Activated CD8-positive, alpha-beta memory T cell treated with anti-CD3 and anti-CD28 coated beads, Interleukin-2, amount 50 U/mL, for 1 hour (primary cell): ENCODE results near the gene TUBA4A.
"Not testable (repeated sequence)": the region's sequence is repeated elsewhere in the genome, so short reads cannot be mapped to it uniquely, and the experiment has no call there.

ENCODE experiments used
- DNase-seq: peaks from one replicate; pipeline ENCODE4 v3.0.0-alpha.2; 2020; ENCODE audit errors: extremely low read depth

TUBA4A gene

DNA sequence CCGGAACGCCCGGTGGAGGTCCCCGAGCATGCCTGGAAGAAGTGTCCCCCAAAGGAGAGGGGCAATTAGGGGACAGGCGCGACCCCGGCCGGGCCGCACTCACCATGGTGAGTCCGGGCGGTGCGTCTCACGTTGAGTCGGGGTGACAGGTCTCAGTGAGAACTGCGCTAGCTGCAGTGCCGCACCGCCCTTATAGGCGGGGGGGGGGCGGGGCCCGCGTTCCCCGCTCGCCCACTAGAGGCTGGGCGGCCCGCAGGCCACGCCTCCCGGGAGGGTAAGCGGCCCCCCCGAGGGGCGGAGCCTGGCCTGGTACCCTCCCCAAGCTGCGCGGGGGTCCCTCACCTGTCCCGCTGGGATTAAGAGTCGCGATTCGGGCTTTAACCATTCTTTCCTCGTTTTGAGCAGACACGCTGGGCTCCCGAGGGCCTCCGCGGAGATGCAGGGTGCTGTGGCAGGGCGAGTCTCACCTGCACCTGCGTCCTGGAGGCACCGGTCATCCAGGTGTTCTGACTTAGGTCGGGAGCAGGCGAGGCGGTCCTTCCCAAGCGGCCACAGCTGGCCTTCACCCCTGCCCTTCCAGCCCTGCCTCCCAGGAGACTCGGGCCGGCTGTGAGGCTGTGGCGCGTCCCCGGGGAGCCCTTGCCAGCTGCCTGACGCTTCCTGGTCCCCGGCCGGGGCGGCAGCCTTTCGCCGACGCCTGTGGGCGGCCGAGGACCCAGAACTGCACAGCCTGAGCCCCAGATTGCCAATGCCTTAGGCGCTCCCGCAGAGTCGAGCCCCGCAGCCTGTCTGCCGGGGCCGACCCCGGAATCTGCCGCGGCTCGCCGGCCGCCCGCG lies at the start of gene TUBA4A:
TSS of gene TUBA4A (minus strand) at position 166 of the 837 bp plus-strand sequence. CDS start at position 106, 60 bp downstream.
- peak; percentile 73 for DNase-seq

DNA sequence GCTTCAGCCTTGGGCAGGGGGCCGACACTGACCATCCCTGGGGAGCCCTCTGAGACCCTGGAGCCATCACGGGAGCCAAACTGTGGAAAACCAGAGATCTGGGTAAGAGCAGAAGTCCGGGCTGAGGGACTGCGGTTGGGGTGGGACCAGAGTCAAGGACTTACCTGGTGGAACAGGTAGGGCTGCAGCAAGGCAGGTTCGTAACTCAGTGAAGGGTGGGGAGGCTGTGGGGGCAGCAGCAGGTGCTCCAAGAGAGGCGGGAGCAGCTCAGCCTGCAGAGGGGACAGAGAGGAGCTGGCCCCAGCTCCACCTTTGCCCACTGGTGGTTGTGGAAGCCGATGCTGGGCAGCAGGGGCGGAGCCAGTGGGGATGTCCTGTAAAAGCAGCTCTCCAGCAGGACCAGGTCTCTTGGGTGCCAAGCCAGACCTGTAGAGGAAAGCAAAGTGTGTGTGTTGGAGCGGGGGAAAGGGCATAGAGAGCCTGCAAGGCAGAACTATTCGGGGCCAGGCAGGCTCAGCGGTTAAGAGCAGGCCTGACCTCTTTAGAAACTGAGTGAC lies 48.8 kb upstream of the TUBA4A start:
- no peak for DNase-seq

DNA sequence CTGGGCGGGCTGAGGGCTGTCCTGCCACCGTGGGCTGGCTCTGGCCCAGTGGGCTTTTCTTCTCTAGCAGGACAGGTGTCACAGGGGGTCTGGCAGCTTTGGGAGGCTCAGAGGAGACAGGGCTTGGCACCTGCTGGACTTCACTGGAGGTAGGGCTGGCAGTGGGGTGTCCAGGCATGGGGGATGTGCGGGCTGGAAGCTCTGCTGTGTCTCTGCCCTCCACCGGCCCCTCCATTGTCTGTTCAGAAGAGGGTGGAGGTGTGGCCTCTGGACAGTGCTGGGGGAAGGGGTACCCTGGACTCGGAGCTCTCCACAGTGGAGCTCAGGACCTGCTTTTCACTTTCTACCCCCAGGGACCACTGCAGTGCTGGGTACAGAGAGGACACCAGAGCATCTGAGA lies 46.3 kb upstream of the TUBA4A start:
- no peak for DNase-seq

DNA sequence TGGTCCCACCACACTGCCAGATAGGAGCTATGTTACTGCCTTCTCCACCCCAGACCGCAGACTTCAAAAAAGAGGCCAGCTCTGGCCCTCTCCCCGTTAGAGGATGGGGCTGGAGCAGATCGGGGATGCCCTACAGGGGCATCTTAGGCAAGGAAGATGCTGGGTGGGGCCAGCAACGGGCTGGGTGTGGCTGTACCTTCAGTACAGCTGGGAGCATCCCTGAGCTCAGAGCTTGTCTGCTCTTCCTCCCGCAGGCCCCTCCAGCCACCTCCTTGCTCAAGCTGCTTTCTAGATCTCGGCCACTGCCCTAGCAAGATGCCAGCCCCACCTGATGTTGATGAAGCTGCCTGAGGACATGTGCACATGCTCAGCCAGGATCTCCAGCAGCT lies 45.6 kb upstream of the TUBA4A start:
- DNase-seq: no peak

DNA sequence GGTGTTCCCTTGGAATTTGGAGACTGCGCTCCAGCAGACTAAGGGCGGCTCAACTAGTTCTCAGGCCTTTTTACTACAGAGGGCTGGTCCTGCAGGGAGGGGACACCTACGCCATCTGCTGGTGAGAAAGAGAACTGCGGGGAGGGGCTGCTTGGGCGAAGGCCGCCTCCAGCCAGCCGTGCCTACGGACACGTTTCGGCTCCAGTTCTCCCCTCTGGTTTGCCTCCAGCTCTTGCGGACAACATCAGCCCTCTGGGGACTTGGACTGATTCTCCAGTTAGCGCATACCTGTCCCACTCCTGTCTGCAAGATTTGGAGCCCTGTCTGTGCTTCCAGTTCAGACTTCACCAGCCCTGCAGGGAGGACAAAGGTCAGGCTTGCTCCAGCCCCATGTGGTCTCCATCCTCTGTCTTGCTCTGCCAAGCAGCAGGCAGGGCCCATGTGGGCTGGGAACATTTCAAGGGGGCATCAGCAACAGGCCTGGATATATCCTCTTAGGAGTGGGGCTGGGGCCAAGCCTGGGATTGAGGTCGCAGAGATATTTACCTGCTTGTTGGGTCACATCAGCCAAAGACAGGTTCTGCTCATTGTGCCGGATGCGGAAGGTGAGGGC lies 45.1 kb upstream of the TUBA4A start:
- DNase-seq: no peak

DNA sequence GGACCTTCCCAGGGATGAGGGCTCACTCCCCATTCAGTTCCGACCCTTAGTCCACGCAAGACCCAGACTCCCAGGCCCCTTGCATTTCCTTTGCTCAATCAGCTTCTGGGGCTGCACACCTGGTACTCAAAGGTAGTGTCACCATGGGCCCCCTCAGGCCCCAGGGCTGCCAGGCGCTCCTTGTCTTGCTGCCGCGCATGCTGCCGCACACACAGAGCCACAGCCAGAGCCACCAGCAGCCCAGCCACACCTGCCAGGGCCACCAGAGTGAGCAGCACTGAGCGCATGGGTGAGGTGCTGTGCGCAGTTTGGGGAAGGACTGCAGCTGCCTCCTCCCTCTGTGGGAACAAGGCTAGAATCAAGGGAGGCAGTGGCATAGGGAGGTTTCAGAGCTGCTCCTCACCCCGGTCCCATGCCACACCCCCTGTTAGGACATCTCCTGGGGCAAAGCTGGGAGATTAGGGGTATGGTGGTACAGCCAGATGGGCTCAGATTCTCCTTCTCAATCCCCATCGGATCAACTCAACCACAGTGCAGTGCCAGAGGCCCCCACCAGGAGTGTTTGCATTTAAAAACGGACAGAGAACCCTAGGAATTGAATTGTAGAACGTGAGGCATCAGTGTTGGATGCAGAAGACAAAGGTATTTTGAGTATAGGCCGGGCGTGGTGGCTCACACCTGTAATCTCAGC lies 44.2 kb upstream of the TUBA4A start:
- DNase-seq: no peak

DNA sequence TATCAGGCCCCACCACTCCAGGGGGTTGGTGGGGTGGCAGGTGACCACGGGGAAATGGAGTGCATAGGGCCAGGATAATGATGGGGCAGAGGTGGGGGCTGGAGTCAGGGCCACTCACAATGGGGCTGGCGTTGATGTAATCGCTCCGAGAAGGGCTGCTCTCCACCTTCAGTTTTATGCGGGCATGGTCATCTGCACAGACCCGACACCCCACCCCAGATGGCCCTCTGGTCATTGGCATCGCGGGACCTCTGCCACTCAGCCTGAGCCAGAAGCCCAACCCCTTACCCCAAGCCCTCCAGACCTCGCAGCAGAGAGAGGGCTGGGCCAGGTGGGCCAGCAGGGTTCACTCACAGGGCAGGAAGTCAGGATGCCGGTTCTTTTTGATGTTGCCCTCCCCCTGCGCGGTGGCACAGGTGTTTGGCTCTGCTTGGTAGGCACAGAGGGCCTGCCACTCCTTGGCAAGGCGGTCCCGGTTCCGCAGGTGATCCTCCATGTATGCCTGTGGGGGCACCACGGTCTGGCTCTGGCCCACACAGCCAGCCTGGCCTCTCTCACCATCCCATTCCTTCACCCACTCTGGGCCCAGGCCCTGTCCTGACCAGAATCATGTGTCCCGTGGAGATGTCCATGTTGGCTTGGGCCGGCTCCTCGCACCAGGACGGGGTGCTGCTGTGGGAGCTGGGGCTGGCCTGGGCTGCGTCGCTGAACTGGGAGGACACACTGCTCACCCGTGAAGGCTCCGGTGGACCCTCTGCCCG lies 43.1 kb upstream of the TUBA4A start:
- no peak for DNase-seq

DNA sequence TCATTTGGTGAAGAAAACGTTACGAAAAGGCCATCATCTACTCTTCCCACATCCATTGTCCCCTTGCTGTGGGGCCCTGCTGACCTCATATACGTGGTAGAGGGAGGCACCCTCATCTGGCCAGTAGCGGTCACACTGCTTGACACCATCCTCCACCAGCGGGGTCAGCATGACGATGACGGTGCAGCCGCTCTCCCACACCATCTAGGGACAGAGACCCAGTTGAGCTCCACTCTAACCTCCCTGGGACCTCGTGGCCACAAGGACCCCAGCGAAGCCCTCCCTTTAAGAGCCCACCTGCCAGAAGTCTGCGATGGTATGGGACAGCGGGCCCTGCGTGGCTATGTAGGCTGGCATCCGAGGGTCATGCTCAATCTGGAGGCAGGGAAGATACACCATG lies 42.4 kb upstream of the TUBA4A start:
- no peak for DNase-seq

DNA sequence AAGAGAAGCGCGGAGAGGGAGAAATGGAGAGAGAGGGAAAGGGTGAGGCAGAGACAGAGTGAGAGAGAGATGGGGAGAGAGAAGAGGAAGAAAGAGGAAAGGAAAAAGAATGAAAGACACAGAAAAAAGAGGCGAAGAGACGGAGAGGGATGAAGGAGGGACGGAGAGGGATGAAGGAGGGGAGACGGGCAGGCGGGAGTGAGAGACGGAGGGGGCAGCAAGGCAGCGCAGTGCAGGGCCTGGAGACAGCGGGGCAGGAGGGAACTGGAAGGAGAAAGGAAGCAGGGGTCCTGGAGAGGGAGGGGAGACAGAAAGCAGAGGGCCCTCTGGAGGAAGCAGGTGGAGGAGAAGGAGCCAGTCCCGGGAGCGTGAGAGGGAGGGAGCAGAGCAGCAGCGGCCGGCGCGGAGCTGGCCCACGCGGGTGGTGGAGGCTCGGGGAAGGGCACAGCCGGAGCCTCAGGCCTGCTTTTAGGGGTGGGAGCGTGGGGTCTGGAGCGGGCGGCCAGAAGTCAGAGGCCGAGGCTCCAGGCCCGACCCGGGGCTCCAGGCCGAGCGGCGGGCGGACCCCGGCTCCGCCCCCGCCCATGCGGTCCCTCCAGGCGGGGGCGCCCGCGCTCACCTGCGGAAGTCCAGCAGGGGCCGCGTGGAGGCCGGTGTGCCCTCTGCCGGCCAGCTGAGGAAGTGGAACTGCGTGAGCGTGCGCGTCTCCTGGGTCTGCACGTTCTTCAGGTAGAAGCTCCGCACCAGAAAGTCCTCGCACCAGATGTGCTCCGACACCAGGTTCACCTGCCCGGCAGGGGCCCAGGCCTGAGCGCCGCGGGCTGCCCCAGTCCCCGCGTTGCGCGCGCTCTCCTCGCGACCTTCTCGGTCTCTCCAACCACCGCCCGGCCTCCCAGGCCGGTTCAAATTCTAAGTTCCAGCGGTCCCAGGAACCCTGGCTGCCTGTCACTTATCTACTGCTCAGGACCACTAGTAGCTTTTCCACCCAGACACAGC lies 40.9 kb upstream of the TUBA4A start:
- DNase-seq: peak; percentile 62

DNA sequence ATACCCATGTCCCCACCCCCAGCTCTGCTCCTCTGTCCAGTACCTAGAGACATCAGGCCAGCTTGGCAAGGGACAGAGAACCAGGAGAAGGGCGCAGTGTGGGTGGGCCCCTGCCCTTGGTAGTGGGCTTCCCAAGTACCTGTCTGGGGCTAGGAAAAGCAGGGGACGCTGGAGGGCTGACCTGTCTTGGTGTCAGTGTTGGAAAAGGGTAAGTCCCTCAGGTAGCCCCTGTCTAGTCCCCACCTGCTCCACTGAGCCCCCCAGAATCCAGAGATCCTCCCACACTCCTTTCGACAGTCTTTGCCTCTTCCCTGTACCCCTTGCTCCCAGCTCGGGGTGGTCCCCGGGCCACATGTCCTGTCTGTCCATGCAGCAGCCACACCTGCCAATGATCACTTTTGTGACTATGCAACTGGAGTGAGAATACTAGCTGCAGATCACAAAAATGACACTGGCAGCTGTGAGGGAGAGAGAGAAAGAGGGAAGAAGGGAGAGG lies 40.1 kb upstream of the TUBA4A start:
- no peak for DNase-seq

DNA sequence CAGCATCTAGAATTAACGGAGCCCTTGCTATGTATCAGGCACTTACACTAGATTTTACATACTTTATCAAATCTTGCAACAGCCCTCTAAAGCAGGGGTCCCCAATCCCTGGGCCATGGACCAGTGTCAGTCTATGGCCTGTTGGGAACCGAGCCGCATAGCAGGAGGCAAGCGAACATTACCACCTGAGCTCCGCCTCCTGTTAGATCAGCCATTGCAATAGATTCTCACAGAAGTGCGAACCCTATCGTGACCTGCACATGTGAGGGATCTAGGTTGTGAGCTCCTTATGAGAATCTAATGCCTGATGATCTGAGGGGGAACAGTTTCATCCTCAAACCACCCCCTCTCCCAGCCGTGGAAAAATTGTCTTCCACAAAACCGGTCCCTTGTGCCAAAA lies 38.9 kb upstream of the TUBA4A start:
- DNase-seq: no peak

DNA sequence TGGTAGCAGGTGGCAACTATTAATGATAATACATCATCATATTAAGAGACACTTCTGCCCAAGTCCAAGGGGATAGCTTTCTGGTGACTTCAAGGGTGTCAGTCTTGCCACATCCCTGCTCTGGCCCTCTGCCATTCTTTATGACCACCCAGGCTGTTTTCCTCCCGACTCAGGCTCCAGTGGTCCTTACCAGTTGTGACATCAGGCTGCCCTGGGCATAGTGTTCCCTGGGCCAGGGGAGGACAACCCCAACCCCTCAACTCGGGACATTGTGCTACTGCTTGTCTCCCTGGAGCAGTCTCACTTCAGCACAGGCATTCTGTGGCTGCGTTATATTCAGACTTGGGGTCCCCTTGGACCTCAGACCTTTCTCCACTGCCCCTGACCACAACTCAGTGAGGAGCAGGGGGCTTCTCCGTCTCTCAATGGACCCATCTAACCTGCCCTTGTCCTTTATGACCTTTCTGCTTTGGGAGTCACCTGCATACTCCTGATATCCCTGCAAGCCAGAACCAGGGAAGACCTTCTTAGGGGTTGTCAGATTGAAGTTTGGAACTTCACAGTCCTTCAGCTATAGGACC lies 38.3 kb upstream of the TUBA4A start:
- DNase-seq: no peak

DNA sequence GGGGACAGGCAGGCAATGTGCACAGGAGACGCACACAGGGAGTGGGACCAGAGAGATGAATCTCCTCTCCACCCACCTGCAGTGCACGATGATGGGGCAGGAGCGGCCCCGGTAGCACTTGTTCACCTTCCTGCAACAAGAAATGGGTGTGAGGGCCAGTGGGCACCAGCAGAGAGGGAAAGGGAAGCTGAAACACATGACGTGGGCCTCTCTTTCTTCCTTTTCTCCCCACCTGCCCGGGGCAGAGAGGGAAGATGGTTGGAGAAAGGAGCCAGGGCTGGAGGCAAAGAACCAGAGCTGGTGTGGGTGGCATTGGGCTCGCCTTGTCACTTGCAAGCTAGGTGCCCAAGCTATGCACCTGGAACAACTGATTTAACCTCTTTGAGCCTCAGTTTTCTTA lies 37.7 kb upstream of the TUBA4A start:
- DNase-seq: no peak

DNA sequence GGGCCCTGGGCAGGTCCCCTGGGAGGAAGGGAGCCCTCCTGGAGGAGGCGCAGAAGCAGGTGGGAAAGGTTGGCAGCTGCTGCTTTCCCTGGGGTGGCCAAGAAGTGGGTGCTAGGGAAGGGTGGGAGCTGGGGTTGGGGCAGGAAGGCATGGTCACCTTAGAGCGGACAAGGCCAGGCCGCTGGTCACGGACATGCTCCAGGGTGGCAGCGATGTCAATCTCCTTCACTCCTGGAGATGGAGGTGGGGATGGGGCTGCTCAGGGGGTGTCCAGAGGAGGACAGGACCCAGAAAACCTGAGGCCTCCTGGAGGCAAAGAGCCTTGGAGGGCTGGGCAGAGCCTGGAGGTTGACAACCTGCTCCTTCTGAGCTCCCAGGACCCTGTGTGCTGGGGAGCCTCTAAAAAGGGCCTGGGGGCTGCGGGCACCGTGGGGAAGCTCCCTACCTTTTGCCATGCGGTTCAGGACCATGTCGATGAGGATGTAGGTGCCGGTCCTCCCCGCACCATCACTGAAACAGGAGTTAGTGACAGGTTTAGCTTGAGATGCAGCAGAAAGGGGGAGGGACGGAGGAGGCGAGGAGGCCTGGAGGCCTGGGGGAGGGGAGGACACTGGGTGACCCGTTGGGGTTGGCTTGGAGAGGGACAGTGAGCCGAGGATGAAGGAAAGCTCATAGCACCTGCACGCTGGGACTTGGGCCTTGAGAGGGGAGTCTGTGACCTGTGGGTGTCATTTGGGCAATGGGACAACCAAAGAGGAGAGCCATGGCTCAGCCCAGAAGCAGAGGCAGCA lies 36.9 kb upstream of the TUBA4A start:
- no peak for DNase-seq

DNA sequence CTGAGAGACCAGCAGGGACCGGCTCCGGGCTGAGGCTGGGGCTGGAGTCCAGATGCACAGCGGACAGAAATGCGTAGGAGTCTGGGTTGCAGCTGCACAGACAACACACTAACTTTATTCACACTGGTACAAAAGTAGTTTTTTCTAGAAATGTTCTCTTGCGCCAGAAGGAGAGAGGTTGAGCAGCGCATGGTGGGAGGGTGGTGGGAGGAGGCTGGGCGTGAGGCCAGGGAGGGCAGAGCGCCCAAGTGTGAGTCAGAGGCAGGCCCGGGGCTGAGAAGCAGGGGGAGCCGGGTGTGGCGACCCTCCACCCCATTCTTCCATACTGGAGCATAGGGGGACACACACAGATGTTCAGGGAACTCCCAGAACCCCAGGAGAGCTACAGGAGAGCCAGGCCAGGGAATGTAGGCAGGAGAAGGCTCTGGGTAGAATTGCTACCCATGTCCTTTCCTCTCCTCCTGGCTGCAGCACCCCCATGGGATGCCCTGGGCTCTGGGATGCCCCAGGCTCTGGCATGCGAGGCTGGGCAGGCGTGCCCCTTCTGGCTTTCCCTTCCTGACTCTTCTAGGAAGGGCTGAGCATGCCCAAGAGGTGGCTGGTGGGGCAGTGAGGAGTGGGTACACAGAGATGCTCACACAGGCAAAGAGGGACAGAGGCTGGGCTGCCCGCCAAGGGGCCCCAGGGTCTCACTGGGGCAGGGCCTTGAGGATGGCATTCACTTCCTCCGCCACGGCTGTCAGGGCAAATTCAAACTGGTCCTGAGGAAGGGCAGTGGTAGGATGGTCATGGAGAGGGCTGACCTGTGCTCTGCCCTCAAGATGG lies 36.0 kb upstream of the TUBA4A start:
- no peak for DNase-seq

DNA sequence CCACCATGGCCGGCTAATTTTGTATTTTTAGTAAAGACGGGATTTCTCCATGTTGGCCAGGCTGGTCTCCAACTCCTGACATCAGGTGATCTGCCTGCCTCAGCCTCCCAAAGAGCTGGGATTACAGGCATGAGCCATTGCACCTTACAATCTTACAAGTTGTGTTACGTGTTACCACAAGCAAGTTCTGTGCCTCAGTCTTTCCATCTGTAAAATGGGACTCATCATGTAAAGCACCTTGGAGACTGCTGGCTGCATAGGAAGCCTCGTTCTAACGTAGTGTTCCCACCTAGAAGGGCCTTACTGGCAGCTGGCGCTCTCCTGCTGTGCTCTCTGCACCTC lies 35.4 kb upstream of the TUBA4A start:
- no peak for DNase-seq

DNA sequence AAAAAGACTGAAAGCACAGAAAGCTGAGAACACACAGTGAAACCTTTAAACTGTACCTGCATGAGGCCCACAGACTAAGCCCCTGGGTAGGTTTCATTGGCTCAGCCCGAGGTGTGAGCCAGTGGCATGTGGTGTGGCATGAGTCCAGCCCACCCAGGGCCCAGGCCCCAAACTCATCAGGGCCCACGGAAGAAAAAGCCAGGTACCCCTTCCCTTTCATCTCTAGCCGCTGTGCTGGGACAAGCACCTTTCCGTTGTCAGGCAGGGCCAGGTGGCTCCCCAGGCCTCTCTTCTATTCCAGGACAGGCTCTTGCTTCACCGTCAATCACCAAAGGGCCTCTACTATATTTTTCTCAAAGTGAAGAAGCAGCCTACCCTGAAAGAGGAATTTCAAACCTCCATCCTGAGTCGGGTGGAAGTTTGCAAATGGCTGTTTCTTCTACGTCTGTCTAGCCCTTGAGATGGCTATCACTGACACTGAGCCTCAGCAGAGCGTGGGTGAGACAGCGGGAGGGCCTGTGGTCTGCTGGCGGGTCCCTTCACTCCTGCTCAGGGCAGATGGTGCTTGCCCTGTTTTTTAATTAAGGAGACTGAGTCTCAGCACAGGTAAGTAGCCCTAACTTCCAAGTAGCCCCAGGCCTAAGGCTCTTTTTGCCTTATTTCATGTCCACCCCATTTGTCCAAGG lies 34.0 kb upstream of the TUBA4A start:
- no peak for DNase-seq

DNA sequence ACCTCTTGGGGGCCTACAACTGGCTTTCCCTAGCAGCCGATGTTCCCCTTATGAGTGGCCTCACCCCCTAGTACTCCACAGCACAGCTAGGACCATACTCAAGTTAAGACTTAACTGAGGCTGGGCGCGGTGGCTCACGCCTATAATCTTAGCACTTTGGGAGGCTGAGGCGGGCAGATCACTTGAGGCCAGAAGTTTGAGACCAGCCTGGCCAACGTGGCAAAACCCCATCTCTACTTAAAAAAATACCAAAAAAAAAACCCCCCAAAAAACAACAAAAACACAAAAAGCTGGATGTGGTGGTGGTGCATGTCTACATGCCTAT lies 33.4 kb upstream of the TUBA4A start:
- DNase-seq: not testable (repeated sequence)
